ENCODE results near the gene TXNDC11. TPM values are rescaled to one million over a fixed set of nuclear protein-coding genes. Genes with fewer than 3 reads are reported as not detected.
A peak's percentile ranks its signal among the peaks of the same experiment; 100 is the strongest.

Gene TXNDC11
- total and polyA plus RNA-seq, 2 donors (not counting 3 experiments of a cell fraction or from before 2014, with no cell fraction given), result 42.5 to 66.0 TPM

DNA sequence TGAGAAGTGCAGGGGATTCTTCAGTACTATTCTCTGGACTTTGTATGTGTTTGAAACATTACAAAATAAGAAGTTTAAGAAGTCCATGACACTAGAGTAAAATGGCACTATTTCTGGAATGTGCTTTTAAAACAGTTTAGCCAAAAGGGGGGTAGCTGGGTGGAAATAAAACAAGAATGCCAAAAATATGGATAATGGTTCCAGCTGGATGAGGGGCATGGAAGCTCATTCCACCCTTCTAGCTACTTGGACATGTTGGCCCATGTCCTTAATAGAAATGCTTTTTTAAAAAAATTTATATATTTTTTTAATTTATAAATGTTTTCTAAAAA is 41.3 kb upstream of the TXNDC11 start:
- Histone ChIP-seq H2AFZ (ENCODE audit: low read depth, low read length) (no peak overlapping the region), H3K27me3 (ENCODE audit: control insufficient read depth in 2 of 2, insufficient read depth in 2 of 2, low read length in 2 of 2) (no peaks in the 10 kb centered on the region), H3K4me1 (ENCODE audit: control insufficient read depth, extremely low read depth, insufficient read depth, low read length) (peaks cover 29% of the 10 kb centered on the region), H3K9me1 (replicated peaks; ENCODE audit: control insufficient read depth, extremely low read depth, insufficient read depth, low read length) (no peaks in the 10 kb centered on the region), H3K79me2 (ENCODE audit: control insufficient read depth, insufficient read depth, low read length) (peaks cover 85% of the 10 kb centered on the region), H3K4me3 (replicated peaks in 1 of 3; ENCODE audit: insufficient read depth in 1 of 3, low read depth in 1 of 3, low read length in 3 of 3) (peak overlapping the region in 1 of 3 experiments; percentile 67), H4K20me1 (replicated peaks; ENCODE audit: control insufficient read depth, extremely low read depth, insufficient read depth, low read length) (no peaks in the 10 kb centered on the region), H3K36me3 (ENCODE audit: control insufficient read depth in 2 of 2, extremely low read depth in 1 of 2, insufficient read depth in 2 of 2, low read length in 2 of 2) (peaks cover 0 to 7% of the 10 kb centered on the region in 2 experiments), H3K9me3 (replicated peaks; ENCODE audit: control insufficient read depth, insufficient read depth, low read length) (no peaks in the 10 kb centered on the region), H3K9ac (replicated peaks; ENCODE audit: extremely low read depth, insufficient read depth, low read length) (peak overlapping the region; percentile 84), H3K4me2 (ENCODE audit: insufficient read depth, low read length) (peak overlapping the region; percentile 88), H3K27ac (ENCODE audit: insufficient read depth, low read depth, low read length) (peak overlapping the region; percentile 94)
- BruUV-seq (replicated peaks), result no TSS peak
- POLR2A ChIA-PET, result no interaction called here
- intact Hi-C loops (cut with micrococcal nuclease) (no loop called here), dilution Hi-C loops (cut with MboI; ENCODE audit: extremely low pct_ligation_motif_present, low sequenced_read_pairs) (no loop called here)
- CTCF ChIA-PET, result interaction anchor here (1.3 to 2.1 kb wide), 2 partner anchors 13 to 29 kb away, joined by 3 to 20 read pairs; partner anchors contain the start of gene ZC3H7A
- TF ChIP-seq MYC (IDR thresholded peaks at IDR 0.05; ENCODE audit: low read depth, low read length) (no peak), FOS (IDR thresholded peaks at IDR 0.05; ENCODE audit: borderline replicate concordance, insufficient read depth, low read length) (no peak), JUN (IDR thresholded peaks at IDR 0.05; ENCODE audit: borderline replicate concordance, insufficient read depth, insufficient read length, low read depth) (no peak), GATA2 (IDR thresholded peaks at IDR 0.05; ENCODE audit: insufficient read depth, insufficient read length, low read depth, low read length) (peak; percentile 18), EZH2 (IDR thresholded peaks at IDR 0.05; ENCODE audit: borderline replicate concordance, low read depth, low read length, severe bottlenecking) (no peak), POLR2AphosphoS5 (IDR thresholded peaks at IDR 0.05; ENCODE audit: insufficient read depth, low read depth, low read length) (no peak)
- TF ChIP-seq, protein P1, sequence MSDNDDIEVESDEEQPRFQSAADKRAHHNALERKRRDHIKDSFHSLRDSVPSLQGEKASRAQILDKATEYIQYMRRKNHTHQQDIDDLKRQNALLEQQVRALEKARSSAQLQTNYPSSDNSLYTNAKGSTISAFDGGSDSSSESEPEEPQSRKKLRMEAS (IDR thresholded peaks at IDR 0.05; ENCODE audit: insufficient read depth, insufficient read length), result no peak
- DNase-seq (ENCODE audit: low read depth, low spot score) (no peak), FAIRE-seq (peak; percentile 38)

Data from endothelial cell of umbilical vein (primary cell).